Fibroblast of the aortic adventitia (primary cell): Measurements from ENCODE around the gene COL5A3. TPM values are rescaled to one million over a fixed set of nuclear protein-coding genes. Genes with fewer than 3 reads are reported as not detected.

Source experiments
- DNase-seq: peaks from one replicate; pipeline ENCODE4 v3.0.0-alpha.2; 2010; ENCODE audit warnings: low read depth
- H3K4me3 ChIP-seq: 2 replicates; pipeline ENCODE4 v1.5.1; 2011; ENCODE audit warnings: low read depth, mild to moderate bottlenecking, control low read depth, low read length, moderate library complexity
- total RNA-seq: library from RNA; depleted of rRNA; stranded (reverse); fragments of >200 nt; gene quantifications from 2 replicates; pipeline ENCODE4 v1.2.3, GENCODE V29; 2012; ENCODE audit warnings: low replicate concordance
- TF ChIP-seq, protein P1 (sequence below): IDR thresholded peaks from 2 replicates; pipeline ENCODE4 v1.5.1; 2011; ENCODE audit warnings: mild to moderate bottlenecking, low read length, control low read depth, inconsistent platforms; ENCODE audit not compliant: insufficient read depth

The COL5A3 gene
- total RNA-seq, 1 donor = 4.1 TPM

DNA sequence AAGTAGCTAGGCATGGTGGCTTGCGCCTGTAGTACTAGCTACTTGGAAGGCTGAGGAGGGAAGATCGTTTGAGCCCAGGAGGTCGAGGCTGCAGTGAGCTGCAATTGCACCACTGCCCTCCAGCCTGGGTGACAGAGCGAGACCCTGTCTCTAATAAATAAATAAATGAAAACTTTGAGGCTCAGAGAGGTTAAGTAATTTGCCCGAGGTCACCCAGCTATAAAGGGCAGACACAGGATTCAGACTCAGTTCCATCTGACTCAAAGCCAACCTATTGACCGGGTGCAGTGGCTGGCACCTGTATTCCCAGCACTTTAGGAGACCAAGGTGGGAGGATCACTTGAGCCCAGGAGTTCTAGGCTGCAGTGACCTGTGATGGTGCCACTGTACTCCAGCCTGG lies 66.6 kb downstream of the COL5A3 start:
- no peak for DNase-seq
- no peak overlapping the region for H3K4me3 ChIP-seq
- TF ChIP-seq, protein P1, sequence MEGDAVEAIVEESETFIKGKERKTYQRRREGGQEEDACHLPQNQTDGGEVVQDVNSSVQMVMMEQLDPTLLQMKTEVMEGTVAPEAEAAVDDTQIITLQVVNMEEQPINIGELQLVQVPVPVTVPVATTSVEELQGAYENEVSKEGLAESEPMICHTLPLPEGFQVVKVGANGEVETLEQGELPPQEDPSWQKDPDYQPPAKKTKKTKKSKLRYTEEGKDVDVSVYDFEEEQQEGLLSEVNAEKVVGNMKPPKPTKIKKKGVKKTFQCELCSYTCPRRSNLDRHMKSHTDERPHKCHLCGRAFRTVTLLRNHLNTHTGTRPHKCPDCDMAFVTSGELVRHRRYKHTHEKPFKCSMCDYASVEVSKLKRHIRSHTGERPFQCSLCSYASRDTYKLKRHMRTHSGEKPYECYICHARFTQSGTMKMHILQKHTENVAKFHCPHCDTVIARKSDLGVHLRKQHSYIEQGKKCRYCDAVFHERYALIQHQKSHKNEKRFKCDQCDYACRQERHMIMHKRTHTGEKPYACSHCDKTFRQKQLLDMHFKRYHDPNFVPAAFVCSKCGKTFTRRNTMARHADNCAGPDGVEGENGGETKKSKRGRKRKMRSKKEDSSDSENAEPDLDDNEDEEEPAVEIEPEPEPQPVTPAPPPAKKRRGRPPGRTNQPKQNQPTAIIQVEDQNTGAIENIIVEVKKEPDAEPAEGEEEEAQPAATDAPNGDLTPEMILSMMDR = no peak

GRCh38 chr19:9941671-9942070 lies 68.6 kb downstream of the COL5A3 start:
- TF ChIP-seq, protein P1 = no peak
- no peak for DNase-seq
- H3K4me3 ChIP-seq = no peak overlapping the region

DNA sequence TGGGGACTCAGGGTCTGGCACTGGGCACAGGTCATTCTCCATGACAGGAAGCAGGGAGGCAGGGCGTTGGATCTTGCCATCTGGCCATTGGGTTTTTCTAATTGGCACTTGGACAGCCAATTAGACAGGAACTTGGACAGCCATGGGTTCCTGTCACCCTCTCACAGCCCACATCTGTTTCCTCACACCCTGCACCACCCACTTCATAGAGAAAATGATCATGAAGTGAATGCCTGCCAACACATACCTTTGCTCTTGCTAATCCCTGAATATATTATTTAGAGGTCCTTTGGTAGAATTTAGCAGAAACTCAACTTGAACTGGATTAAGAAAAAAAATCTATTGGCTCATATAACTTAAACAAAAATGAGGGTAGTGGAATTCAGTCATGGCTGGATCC lies 69.1 kb downstream of the COL5A3 start:
- TF ChIP-seq, protein P1 = no peak
- peak; percentile 88 for DNase-seq
- no peak overlapping the region for H3K4me3 ChIP-seq

- peak; percentile 35 for DNase-seq
- TF ChIP-seq, protein P1 = no peak
- no peak overlapping the region for H3K4me3 ChIP-seq
Measured at GRCh38 chr19:9940778-9941177, 69.5 kb downstream of the COL5A3 start.

DNA sequence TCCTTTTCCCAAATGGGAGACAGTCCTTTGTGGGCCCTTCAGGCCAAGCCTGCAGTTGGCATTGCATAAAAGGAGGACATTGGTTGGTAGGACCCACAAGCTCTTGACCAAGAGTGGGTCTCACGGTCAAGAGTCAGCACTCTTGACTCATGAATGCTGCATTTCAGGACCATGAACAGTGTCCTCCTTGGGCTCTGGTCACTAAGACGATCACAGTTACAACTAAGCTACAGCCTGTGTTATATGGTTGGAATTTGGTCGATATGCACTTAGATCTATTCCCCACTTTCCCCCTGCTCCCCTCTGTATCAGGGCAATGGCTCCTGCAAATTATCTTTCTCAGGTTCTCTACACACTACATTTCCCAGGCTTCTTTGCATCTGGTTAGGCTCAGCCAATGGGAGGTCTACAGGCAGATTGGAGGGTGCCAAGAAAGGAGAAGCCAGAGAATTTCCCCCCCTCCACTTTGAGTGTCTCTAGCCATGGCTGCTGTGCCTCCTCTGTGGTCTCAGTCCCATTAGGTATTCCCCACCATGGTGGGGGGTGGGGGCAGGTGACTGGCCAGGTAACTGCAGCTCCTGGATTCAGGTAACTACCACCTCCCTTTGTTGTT lies 70.9 kb downstream of the COL5A3 start:
- TF ChIP-seq, protein P1 = no peak
- H3K4me3 ChIP-seq = no peak overlapping the region
- DNase-seq = peak; percentile 53

DNA sequence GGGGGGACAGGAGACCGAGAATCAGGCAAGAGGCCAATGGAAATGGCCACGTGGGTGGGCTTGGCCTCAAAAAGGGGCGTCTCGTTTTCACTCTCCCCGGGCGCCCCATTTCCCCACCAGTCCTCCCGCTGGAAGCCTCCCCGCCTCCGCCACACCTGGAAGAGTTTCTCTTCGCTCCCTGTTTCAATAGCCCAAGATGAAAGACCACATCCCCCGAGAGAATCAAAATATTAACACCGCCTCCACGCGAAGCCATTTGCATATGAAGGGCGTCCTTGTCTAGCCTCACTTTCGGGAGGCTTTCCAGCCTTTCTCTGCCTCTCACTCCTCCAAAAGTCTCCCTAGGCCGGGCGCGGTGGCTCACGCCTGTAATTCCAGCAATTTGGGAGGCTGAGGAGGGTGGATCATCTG lies 73.3 kb downstream of the COL5A3 start:
- no peak overlapping the region for H3K4me3 ChIP-seq
- TF ChIP-seq, protein P1 = no peak
- DNase-seq = no peak

DNA sequence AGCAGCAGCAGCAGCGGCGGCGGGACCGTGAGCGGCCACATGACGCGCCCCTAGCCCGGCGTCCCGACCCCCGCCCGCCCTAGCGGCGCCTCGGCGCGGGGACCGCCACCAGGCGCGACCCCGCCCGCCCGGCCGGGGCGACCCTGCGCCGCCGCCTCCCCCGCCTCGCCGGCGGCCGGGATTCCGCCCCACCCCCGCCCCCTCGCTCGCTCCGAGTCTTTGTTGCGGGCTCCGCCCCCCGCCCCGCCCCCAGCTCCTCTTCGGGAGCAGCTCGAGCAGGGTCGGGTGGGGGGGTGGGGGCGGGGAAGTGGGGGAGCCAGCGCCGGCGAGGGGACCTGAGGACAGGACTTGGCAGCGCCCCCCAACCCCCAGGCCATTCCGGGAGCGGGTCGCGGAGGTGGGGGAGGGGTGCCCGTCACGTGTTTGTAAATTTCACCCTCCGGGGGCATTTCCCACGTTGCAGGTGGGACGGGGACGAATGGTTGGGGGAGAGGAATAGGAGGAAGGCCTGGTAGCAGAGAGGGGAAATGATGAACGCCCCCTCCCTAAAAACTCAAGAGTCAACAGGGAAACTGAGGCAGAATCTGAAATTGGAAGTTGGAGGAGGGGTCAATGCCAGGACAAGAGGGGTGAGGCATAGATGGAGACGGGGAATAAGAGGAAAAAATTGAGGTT lies 73.8 kb downstream of the COL5A3 start, which contains the start of gene OLFM2:
OLFM2 (minus strand) TSS at position 190 of the 675 bp plus-strand sequence; CDS start at position 41, 149 bp downstream.
- TF ChIP-seq, protein P1 = no peak
- no peak within 1 kb of the TSS for H3K4me3 ChIP-seq
- DNase-seq = no peak
